GM12864 (cell line): ENCODE data around the gene BAIAP2L1.

ENCODE experiments used
- DNase-seq: peaks from one replicate; pipeline ENCODE4 v3.0.0-alpha.2; 2011; ENCODE audit warnings: low read depth
- H3K4me3 ChIP-seq: 2 replicates; pipeline ENCODE4 v1.5.1; 2011; ENCODE audit warnings: mild to moderate bottlenecking, low read depth, low read length, control low read depth
- TF ChIP-seq, protein P1 (sequence below): IDR thresholded peaks from 2 replicates; pipeline ENCODE4 v1.5.1; 2011; ENCODE audit warnings: low read depth, mild to moderate bottlenecking, moderate library complexity, low read length, control low read depth, inconsistent platforms; ENCODE audit errors: missing control alignments

Gene BAIAP2L1

DNA sequence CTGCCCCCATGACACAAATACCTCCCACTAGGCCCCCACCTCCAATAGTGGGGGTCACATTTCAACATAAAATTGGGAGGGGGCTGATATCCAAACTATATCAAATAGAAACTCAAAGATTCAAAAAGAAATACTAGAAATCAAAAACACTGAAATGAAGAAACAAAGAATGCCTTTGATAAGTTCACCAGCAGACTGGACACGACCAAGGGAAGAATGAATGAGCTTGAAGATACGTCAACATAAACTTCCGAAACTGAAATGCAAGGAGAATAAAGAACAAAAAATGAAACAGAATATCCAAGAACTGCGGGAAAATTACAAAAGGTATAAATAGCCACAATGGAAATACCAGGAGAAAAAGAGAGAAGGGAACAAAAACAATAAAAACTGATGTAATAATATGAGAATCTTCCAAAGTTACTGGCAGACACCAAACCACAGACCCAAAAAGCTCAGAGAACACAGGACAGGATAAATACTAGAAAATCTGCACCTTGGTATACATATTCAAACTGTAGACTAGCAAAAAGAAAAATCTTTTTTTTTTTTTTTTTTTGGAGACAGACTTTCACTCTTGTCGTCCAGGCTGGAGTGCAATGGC, 69.9 kb downstream of the BAIAP2L1 start:
- no peak overlapping the region for H3K4me3 ChIP-seq
- TF ChIP-seq, protein P1, sequence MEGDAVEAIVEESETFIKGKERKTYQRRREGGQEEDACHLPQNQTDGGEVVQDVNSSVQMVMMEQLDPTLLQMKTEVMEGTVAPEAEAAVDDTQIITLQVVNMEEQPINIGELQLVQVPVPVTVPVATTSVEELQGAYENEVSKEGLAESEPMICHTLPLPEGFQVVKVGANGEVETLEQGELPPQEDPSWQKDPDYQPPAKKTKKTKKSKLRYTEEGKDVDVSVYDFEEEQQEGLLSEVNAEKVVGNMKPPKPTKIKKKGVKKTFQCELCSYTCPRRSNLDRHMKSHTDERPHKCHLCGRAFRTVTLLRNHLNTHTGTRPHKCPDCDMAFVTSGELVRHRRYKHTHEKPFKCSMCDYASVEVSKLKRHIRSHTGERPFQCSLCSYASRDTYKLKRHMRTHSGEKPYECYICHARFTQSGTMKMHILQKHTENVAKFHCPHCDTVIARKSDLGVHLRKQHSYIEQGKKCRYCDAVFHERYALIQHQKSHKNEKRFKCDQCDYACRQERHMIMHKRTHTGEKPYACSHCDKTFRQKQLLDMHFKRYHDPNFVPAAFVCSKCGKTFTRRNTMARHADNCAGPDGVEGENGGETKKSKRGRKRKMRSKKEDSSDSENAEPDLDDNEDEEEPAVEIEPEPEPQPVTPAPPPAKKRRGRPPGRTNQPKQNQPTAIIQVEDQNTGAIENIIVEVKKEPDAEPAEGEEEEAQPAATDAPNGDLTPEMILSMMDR, result no peak
- DNase-seq, result no peak

- no peak for DNase-seq
Observed at GRCh38 chr7:98329791-98330373, 71.0 kb downstream of the BAIAP2L1 start.

DNA sequence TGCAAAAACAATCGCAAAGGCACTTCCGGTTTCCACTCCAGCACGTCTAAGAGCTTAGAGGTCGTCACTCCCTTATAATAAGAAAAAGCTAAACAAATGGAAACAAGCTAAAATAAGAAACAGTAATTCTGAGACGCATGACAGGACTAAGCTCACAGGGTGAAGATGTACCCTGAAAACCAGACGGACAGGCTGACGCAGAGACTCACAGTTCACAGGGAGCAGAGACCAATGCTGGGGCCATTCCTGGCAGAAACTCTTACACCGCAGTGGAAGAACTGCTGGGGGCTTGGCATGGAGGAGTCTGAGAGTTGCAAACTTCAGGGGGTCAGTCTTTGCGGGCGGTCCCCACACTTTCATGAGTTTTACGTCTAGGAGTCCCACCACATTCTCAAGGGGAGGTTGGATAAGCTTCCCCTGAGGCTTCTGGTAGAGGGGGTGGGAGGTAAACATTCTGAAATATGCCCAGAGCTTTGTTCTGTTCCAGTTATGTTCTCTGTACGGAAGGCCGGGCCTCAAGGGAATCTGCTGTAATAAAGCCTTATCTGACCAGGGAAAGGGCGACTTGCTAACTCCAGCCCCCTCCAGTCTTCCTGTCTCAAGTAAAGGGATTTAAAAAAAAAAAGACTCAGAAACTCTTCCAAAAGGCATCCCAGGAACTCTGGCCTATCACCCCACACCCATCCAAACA, 71.6 kb downstream of the BAIAP2L1 start:
- no peak overlapping the region for H3K4me3 ChIP-seq
- no peak for DNase-seq
- TF ChIP-seq, protein P1, result no peak

More at GRCh38 chr7:98329791-98330373, 71.0 kb downstream of the BAIAP2L1 start:
- TF ChIP-seq, protein P1, result no peak
- no peak overlapping the region for H3K4me3 ChIP-seq

DNA sequence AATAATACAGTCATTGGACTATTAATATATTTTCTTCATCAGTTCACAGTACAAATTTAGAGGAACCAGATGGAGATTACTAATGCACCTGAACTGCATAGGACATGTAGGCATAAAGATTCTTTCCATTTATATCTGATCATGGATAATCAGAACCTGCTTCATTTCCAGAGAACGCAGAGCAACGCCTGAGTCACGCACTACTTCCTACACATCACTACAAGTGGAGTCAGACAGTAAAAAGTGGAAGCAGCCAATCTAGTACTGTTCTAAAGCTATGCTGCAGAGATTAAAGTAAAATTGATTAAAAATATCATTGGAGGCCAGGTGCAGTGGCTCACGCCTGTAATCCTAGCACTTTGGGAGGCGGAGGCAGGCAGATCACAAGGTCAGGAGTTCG, 76.1 kb downstream of the BAIAP2L1 start:
- H3K4me3 ChIP-seq, result no peak overlapping the region
- no peak for DNase-seq
- TF ChIP-seq, protein P1, result no peak

- H3K4me3 ChIP-seq, result no peak overlapping the region
- DNase-seq, result no peak
- TF ChIP-seq, protein P1, result no peak
Observed at GRCh38 chr7:98323597-98324322, 77.1 kb downstream of the BAIAP2L1 start.

- TF ChIP-seq, protein P1, result no peak
- DNase-seq, result no peak
- no peak overlapping the region for H3K4me3 ChIP-seq
Observed at GRCh38 chr7:98322331-98323270, 78.3 kb downstream of the BAIAP2L1 start.
